OCI-M1 (cell line): Measurements from ENCODE around the gene ZDBF2.
"Not testable (repeated sequence)": the region's sequence is repeated elsewhere in the genome, so short reads cannot be mapped to it uniquely, and the experiment has no call there.

Source experiments
- DNase-seq: peaks from one replicate; lab custom pipeline; 2025; lab: John Stamatoyannopoulos, UW

The ZDBF2 gene

GRCh38 chr2:206323486-206323885 lies 49.0 kb downstream of the ZDBF2 start:
- no peak for DNase-seq

DNA sequence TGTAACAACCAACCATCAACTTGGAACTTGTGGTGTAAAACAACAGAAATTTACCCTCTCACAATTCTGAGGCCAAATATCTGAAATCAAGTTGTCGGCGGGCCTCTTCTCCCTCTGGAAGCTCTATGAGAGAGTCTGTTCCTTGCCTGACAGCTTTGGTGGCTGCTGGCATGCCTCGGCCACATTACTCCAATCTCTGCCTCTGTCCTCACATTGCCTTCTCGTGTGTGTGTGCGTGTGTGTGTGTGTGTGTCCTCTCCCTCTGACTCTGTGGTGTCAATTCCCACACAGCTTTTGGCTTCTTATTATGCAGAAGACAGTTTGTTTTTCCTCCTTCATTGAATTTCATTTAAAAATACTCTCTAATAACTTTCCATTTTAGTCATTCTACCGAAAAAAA lies 50.4 kb downstream of the ZDBF2 start:
- no peak for DNase-seq

DNA sequence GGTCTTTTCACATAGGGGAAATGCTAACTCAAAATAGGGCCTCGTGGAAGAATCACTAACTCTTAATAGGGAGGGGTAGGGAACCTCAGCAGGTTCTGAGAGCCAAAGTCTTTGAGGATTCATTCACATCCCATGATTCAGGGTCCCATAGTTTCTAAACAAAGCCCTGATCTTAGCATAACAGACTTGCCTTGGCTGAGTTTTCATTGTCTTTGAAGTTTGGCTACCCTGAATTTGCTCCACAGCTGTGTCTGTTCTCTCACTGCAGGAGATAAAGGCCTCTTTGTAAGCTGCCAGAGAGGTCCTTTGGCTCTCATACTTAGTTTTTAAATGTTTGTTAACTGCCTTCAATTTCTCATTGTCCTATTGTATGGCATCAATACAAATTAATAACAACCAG lies 54.5 kb downstream of the ZDBF2 start:
- DNase-seq = no peak

GRCh38 chr2:206336861-206337260 lies 62.4 kb downstream of the ZDBF2 start:
- no peak for DNase-seq

DNA sequence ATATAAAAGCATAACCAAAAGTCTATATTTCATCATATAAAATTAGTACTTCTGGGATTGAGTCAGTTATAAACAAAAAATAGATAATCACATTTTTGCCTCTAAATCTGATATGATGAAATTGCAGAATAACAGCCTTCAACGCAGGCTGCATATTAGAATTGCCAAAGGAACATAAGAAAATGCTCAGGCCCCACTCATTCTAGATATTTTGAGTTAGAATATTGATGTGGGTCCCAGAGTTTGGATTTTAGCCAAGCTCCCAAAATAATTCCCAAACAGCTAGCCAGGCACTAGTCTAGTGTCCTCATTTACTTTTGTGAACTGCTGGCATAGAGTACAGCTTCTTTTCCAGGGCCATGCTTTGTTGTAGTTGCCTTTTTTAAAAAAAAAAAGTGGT lies 63.5 kb downstream of the ZDBF2 start:
- no peak for DNase-seq

GRCh38 chr2:206341396-206341795 lies 66.9 kb downstream of the ZDBF2 start:
- DNase-seq = no peak

GRCh38 chr2:206343144-206343543 lies 68.7 kb downstream of the ZDBF2 start:
- DNase-seq = no peak

DNA sequence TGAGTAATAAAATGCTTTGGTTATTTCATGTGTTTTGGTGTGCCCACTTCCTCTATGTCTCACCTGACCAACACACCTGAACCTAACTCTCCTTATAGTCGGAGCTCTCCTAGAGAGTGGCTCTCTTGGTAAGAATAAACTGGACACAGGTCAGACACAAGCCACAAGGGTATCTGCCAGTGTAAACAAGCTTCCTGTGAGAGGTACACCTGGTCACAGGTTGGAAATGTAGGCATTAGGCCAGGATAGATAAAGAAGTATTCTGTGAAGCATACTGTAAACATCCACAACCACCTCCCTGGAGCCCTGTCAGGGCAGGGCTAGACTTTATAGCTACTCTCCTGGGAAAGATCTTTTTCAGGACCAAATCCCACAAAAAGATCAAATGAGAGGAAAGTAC lies 69.4 kb downstream of the ZDBF2 start:
- no peak for DNase-seq

GRCh38 chr2:206345606-206346005 lies 71.1 kb downstream of the ZDBF2 start:
- no peak for DNase-seq

GRCh38 chr2:206349375-206349774 lies 74.9 kb downstream of the ZDBF2 start:
- DNase-seq = no peak

DNA sequence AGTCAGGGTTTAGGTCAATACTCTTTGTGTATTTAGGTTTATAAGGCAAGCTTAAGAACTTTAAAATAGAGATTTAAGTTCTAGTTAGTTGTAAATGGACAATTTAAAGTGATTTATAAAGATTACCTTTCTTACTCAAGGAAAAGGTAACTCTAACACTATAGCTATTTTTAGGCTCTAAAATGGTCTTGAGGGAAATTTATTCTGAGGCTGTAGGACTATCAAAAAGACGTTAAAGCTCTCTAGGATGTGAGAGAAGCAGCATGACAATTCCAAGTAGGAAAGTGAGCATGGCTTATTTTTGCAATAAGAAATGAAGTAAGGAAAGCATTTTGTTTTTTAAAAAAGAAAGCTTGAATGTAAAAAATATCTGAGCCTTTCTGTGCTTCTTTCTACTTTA lies 78.1 kb downstream of the ZDBF2 start:
- DNase-seq = no peak

- no peak for DNase-seq
Measured at GRCh38 chr2:206353685-206354084, 79.2 kb downstream of the ZDBF2 start.

- no peak for DNase-seq
Measured at GRCh38 chr2:206354129-206354528, 79.7 kb downstream of the ZDBF2 start.

DNA sequence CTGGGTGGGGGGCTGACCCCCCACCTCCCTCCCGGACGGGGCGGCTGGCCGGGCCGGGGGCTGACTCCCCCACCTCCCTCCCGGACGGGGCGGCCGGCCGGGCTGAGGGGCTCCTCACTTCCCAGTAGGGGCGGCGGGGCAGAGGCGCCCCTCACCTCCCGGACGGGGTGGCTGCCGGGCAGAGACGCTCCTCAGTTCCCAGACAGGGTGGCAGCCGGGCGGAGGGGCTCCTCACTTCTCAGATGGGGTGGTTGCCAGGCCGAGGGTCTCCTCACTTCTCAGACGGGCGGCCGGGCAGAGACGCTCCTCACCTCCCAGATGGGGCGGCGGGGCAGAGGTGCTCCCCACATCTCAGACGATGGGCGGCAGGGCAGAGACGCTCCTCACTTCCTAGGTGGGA lies 82.4 kb downstream of the ZDBF2 start:
- DNase-seq = not testable (repeated sequence)

GRCh38 chr2:206360840-206361239 lies 86.4 kb downstream of the ZDBF2 start:
- DNase-seq = not testable (repeated sequence)

DNA sequence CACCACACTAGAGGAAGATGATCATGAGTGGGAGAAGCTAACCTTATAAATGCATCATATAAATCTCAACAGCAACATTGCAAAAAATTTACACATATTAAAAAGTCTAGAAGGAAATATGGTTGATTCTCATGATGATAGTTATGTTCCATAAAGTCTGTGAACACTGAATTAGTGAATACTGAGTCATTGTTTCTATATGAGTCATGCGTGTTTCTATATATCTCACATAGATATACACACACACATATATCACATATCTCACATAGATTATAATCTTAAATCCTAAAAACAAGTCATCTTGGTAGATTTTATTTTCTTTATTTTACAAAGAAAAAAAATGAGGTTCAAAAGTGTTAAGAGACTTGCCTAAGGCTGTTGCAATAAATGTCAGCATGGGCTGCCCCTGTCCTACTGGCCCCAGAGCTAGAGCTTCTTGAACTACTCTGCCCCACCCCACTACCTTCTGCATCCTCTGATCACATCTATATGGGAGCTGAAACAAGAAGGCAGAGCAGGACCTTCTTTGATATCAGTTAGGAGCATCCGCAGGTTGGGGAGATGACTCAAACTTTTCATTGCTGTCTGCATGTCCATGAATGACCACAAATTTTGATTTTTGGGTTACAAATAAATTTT lies 87.1 kb downstream of the ZDBF2 start:
- no peak for DNase-seq
